Middle frontal gyrus (tissue), 1 donor: Measurements from ENCODE around the gene SNRNP40.

ENCODE experiments used
- DNase-seq: peaks from one replicate; pipeline ENCODE4 v3.0.0-alpha.2; 2015; ENCODE audit warnings: low spot score; ENCODE audit errors: extremely low spot score

Gene SNRNP40

DNA sequence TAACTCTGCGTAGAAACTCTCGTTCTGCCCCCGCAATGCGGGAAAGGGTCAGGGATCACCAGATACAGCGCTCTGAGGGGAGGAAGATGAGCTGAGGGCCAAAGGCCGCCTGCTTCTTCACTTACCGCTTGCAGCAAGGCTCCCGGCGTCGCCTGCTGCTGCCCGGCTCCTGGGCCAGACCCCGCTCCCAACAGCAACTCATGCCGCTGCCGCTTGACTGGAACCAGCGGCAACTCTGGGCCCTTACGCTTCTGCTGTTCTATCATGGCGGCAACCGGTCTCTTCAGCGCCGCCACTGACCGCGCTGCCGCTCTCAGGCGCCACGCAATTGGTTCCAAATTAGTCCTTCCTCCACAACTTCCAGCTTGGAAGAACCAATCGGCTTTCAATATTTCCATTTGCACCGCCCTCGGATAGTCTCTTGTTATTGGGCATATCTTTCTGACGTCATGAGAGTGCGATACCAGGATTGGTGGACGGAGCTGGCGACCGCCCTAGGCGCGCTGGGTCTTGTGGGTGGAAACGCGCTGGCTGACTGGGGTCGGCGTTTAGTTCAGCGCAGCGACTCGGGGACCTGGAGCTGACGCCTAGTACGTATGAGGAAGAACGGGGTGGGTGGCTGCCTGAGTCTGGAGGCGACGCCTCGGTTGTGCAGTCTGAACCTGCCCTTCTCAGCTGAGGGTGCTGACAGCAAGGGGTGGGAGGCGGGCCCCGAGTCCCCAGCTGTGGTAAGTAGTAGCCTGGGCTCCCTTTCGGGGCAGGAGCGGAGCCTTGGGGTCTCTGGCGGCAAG lies at the start of gene SNRNP40, which contains the start of gene ZCCHC17:
SNRNP40 (minus strand) TSS at position 303 of the 791 bp plus-strand sequence; CDS start at position 266, 37 bp downstream.
ZCCHC17 (plus strand) TSS at position 547 of the 791 bp plus-strand sequence. CDS start 13,067 bp downstream, outside the sequence.
- peak; percentile 97 for DNase-seq

DNA sequence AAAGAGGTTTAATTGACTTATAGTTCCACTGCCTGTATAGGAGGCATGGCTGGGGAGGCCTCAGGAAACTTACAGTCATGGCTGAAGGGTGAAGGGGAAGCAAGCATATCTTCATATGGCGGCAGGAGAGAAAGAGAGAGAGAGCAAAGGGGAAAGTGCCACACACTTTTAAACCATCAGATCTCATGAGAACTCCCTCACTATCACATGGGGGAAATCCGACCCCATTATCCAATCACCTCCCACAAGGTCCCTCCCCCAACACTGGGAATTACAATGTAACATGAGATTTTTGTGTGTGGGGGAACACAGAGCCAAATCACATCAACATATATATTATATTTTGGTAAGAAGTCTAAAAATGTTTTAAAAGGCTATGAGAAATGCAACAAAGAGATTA lies 49.0 kb upstream of the SNRNP40 start:
- no peak for DNase-seq

DNA sequence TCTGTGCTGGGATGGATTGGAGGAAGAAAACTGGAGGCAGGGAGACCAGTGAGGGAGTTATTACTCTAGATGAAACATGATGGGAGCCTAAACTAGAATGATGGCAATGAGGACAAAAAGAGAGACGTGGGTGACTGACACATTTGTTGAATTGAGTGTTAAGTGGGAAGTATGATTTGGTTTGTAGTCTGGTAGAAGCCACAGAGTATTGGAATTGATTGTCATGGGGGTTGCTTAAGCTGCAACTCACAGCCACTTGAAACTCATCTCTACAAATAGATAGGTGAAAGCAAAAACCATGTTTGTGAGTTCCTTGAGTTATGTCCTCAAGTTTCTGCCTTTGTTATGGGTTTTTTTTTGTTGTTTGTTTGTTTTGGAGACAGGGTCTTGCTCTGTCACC lies 47.9 kb upstream of the SNRNP40 start:
- no peak for DNase-seq

DNA sequence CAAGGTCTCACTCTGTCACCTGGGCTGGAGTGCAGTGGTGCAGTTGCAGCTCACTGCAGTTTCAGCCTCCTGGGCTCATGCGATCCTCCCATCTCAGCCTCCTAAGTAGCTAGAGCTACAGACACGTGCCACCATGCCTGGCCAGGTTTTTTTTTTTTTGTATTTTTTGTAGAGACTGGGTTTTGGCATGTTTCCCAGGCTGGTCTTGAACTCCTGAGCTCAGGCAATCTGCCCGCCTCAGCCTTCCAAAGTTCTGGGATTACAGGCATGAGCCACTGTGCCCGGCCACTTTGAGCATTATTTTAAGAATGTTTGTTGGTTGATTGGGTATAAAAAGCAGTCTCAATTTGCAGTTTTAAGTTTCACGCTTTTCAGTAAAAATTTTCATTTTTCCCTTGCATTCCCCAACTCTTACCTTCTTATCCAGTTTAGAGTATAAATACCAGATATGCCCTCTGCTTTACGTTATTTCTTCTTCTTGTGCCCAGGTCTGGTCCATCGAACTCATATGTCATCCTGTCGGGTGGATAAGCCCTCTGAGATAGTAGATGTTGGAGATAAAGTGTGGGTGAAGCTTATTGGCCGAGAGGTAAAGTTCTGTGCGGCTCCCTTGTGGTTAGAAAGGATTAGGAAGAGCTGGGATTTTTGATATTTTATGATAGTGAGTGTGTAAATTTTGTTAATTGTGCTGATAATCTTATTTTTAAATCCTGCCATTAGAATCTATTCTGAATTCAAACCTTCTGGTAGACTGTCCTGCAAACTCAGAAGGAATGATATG lies 40.3 kb upstream of the SNRNP40 start:
- no peak for DNase-seq

DNA sequence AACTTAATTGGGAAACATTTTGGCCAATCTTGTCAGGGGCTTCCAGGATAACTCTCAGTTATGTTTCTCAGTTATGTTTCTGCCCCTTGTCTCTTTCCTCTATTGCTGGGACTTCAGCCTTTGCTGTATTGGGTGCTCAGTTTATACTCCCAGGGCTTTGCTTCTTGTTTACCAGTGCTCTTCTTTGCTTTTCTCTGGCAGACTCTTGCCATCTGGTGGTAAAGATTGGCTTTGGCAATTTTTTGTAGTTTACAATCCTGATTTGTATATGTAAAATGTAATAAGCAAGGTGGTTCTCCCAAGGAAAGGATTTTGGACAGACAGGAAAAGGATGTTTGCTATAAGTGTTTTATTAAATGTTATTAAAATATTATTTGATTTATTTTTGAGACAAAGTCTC lies 38.4 kb upstream of the SNRNP40 start:
- peak; percentile 53 for DNase-seq

DNA sequence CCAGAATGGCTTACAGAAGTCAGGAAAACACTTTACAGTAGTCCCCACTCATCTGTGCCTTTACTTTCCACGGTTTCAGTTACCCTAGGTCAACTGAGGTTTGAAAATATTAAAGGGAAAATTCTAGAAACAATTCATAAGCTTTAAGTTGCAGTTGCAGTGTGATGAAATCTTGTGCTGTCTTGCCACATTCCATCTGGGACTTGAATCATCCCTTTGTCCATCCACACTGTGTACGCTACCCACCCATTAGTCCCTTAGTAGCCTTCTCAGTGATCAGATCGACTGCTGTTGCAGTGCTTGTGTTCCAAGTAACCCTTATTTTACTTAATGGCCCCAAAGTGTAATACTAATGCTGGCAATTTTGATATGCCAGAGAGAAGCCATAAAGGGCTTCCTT lies 30.8 kb upstream of the SNRNP40 start:
- no peak for DNase-seq

DNA sequence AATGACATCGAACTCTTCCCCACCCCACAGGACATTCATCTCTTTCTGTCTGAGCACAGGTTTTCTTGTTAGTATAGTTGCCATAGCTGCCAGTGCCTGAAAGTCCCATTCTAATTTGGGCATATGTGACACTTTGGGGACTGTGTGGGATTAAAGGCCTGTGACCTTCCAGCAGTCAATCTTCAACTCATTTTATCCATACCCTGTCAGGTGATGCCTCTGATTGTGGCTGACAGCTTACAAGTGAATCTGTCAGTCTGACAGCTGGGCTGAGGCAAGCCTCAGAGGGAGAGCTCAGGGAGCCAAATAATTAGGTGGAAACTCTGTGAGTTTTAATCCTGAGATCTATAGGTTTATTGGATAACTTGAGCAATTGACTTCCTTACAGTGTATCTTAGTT lies 29.9 kb upstream of the SNRNP40 start:
- no peak for DNase-seq

DNA sequence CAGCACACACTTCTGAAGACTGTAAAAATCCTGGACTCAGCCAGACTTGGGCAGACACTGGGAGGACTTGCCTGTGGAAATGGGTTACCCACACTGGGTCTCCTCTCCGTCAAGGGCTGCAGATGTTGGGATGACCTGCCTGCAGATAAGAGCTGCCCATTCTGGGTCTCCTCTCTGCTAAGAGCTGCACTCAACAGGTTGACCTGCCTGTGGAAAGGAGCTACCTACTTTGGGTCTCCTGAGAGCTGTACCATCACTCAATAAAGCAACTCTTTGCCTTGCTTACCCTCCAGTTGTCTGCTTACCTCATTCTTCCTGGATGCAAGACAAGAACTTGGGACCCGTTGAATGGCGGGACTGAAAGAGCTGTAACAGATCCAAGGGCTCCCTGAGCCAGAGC lies 28.4 kb upstream of the SNRNP40 start:
- DNase-seq = no peak

DNA sequence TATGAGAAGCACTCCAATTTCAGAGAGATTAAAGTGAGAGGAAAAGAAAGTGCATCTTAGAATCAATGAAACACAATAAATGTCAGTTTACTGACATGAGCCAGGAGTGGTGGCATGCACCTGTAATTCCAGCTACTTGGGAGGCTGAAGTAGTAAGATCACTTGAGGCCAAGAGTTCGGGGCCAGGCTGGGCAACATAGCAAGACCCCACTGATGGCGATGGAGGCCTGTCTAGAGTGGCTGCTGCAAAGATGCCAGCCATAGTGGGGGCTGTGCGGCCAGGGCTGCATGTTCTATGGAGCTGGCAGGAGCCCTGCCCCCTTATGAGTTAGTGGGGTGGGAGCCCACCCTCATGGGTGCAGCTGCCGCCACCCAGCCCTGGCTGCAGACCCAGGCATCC lies 27.5 kb upstream of the SNRNP40 start:
- DNase-seq = no peak

DNA sequence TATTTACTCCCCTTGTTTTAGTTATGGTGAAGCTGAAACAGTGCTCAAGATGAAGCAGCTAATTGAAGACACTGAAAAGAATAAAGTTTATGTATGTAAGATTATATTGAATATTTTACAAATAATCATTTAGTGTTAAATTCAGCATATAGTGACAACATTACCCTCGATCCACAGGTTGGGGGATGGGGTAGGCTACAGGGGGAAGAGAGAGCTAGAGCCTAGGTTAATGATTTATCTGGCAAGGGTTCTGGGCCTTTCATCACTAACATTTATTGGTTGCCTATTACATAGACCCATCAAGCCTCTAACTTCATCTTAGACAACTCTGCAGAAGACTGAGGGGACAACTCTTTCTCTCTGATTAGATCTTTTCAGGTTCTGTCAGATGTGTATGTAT lies 21.6 kb upstream of the SNRNP40 start:
- no peak for DNase-seq

DNA sequence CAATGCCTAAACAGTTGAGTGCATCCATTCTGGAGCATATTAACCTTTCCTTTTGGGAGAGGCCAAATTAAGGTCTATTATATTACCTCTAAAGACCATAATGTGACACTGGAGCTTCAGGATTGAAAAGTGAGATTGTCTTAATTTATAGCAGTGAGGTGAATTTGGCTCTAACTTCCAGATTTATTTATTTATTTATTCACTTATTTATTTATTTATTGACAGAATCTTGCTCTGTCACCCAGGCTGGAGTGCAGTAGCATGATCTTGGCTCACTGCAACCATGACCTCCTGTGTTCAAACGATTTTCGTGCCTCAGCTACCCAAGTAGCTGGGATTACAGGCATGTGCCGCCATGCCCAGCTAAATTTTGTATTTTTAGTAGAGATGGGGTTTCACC lies 19.3 kb upstream of the SNRNP40 start:
- DNase-seq = no peak

DNA sequence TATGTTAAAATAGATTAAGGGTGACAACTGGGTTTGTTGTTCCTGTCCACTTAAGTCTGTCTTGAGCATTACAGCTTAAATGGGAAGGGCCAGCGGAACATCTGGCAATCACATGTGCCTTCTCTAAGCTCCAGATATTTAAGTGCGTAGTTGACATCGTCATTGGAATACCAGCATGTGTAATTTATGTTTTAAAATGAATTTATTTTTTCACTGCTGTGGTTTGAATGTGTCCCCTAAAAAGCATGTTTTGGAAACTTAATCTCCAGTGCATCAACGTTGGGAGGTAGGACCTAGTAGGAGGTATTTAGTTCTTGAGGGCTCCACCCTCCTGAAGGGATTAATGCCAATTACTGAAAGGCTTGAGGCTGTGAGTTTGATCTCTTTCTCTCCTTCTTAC lies 13.6 kb upstream of the SNRNP40 start:
- DNase-seq = no peak

DNA sequence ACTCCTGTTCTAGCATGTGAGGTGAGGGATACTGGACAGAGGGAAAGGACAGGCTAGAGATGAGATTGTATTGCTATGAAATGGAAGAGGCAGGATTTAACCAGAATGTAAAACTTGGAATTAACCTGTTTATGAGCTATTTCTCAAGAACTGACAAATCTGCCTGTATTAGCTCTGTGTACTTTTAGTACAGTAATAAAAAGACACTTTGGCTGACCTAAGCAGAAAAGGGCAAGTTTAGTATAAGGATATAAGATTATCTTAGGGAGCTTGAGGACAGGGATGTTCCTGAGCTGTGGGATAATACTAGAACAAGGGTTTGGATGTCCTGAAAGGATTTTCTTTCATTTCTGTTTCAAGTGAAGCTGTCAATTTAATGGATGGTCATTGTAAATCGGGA lies 11.4 kb upstream of the SNRNP40 start:
- no peak for DNase-seq

DNA sequence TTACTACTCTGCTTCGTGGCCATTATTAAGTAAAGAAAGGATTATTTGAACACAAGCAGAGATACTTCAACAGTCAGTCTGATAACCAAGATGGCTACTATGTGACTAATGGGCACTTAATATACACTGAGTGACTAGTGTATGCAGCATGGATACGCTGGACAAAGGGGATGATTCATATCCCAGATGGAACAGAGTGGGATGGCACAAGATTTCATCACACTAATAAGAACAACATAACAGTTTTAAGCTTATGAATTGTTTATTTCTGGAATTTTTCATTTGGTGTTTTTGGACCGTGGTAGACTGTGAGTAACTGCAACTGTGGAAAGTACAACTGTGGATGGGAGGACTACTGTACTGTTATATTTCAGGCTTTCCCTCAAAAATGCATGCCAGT lies 9.7 kb upstream of the SNRNP40 start:
- DNase-seq = no peak

DNA sequence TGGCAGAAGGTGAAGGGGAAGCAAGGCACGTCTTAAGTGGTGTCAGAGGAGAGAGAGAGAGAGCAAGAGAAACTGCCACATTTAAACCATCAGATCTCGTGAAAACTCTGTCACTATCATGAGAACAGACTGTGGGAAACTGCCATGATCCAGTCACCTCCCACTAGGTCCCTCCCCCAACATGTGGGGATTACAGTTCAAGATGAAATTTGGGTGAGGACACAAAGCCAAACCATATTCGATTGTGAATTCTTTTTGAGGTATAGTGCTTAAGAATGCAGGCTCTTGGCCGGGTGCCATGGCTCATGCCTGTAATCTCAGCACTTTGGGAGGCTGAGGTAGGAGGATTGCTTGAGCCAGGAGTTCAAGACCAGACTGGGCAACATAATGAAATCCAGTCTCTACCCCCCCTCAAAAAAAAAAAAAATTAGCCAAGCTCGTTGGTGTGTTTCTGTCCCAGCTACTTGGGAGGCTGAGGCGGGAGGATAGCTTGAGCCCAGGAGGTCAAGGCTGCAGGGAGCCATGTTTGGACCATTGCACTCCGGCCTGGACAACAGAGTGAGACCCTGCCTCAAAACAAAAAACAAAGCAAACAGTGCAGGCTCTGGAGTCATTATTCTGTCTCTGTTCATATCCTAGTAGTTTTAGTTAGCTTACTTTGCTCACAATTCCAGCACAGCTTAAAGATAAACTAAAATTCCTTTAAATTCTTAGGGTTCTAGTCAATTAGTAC lies 6.3 kb upstream of the SNRNP40 start:
- DNase-seq = no peak

DNA sequence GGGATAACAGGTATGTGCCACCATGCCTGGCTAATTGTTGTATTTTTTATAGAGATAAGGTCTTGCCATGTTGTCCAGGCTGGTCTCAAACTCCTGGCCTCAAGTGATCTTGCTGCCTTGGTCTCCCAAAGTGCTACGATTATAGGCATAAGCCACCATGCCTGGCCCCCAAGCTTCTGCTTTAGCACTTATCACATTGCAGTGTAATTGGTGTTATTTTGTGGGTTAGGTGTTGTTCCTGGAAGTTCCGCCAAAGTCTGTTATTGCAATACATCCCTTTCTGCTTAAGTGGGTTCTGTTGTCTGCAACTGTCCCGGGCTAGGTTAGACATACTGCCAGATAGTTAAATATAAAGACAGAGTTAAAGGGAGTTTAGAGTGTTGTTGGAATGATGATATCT lies 3.6 kb upstream of the SNRNP40 start:
- DNase-seq = no peak

DNA sequence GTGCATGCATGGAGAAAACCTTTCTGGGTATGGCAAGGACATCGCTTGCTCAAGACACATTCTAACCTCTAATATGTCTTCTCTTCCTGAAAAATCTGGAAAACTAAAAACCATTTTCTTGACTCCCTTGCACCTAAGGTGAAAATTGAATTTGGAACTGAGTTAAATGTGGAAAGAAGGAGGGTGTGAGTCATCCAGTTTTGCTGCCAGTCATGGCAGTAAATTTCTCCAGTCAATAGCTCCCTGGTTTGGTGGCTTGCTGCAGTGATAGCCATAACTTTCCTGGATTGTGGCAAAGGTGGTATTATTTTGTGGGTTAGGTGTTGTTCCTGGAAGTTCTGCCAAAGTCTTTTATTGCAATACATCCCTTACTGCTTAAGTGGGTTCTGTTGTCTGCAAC lies 2.8 kb upstream of the SNRNP40 start:
- no peak for DNase-seq

DNA sequence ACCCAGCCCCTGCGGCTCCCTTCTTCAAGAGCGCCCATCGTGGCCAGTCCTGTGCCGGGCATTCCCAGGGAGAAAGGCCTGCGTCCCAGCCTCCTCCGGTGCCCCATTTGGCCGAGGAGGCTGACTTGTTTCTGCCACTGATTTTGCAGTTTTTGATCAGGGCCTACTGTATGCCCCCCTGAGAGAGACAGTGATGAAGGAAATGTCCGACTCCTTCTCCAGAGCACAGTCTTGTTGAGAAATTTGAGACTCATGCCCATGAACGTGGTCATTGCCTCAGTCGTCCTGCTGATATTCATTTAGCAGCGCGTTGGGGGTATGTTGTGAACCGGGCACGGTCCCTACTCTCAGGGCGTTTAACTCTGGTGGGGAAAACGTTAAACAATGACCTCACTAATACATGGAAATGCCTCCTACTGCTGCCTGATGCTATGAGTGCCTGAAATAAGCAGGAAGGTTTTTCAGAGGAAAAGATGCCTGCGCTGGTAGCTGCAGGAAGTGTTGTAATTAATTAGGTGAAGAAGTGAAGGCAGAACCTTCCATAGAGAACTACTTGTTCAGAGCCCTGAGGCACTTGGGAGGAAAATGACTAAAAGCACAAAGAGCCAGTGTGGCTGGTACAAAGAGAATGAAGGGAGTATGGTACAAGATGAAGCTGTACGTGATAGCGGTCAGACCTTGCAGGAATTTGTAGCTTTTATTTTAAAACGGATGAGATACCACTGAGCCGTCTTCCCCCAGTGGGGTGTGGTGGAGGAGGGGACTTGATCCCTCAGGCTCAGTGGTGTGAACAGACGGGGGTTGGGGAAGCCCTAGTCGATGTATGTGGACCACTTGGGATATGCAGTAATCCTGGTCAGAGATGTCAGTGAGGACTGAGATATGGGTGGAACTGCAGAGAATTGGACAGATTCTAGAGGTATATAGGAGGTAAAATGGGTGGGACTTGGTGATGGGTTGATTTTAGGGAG lies 974 bp upstream of the SNRNP40 start:
- no peak for DNase-seq

DNA sequence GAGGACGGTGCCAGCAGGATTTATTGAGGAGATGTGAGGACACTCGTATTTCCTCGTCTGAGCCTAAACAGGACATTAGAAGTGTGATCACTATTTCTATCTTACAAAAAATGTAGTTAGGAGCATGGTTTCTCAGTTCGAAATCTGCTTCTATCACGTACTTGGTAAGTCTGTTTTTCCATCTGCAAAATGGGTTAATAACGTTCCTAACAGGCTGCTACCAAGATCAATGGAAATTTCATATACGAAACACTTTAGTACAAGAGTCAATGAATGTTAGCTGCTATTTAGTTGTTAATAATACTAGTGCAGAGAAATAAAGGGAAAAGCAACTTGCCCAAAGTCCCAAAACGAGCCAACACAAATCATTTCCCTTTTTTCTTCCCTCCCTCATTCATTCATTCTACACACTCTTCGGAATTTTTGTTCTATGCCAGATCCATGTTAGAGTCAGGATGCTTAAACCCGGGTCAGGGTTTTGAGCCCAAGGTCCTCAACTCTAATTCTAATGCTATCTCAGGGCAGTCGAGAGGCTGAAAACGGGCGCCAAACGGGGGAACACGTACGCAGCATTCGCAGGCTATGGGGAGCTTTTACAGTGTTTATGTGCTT lies 608 bp downstream of the SNRNP40 start:
- DNase-seq = no peak

DNA sequence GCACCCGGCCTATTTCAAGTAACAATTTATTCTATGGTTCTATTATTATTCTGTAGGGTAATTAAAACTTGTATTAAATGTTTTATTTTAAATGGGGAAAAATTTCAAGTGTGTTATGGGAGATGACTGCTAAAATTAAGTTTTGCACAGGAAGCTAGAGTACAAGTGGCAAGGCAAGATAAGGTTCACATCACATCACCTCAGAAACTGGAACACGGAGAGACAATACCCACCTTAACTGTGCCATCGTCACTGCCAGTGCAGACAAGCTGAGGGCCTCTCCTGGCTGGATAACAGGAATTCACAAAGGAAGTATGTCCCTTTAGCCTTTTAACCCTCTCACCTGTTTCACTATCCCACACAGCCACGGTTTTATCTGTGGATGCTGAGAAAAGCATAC lies 7.6 kb downstream of the SNRNP40 start:
- no peak for DNase-seq
